Progenitor cell of endocrine pancreas (in vitro differentiated cells): Measurements from ENCODE around the gene ZBTB20. TPM values are rescaled to one million over a fixed set of nuclear protein-coding genes. Genes with fewer than 3 reads are reported as not detected.

Source experiments
- DNase-seq: peaks from one replicate; pipeline ENCODE4 v3.0.0; 2021; ENCODE audit warnings: low spot score; ENCODE audit not compliant: unreplicated experiment
- H3K27ac Mint-ChIP-seq: 2 replicates; pipeline ENCODE4 v1.8.0; 2021; ENCODE audit warnings: mild to moderate bottlenecking, moderate library complexity, mixed read lengths
- H3K27me3 Mint-ChIP-seq: 2 replicates; pipeline ENCODE4 v1.8.0; 2021; ENCODE audit warnings: mixed read lengths
- H3K36me3 Mint-ChIP-seq: 2 replicates; pipeline ENCODE4 v1.8.0; 2022; ENCODE audit warnings: mixed read lengths; ENCODE audit not compliant: insufficient read depth
- H3K4me1 Mint-ChIP-seq: 2 replicates; pipeline ENCODE4 v1.8.0; 2021; ENCODE audit warnings: low read depth, mixed read lengths
- H3K4me3 Mint-ChIP-seq: 2 replicates; pipeline ENCODE4 v1.8.0; 2021; ENCODE audit warnings: low read depth, mild to moderate bottlenecking, moderate library complexity, mixed read lengths
- H3K9me3 Mint-ChIP-seq: 2 replicates; pipeline ENCODE4 v1.8.0; 2021; ENCODE audit warnings: low read depth, mixed read lengths
- CTCF ChIP-seq: fragments of 200-600 bp; sonication (generic); IDR thresholded peaks from one replicate; pipeline ENCODE4 v1.5.0; 2021; ENCODE audit warnings: antibody characterized with exemption, mild to moderate bottlenecking; ENCODE audit not compliant: unreplicated experiment
- total RNA-seq: library from RNA; stranded (reverse); gene quantifications from 2 replicates; pipeline ENCODE4 v1.2.1, GENCODE V29; 2021

The ZBTB20 gene
- total RNA-seq, 1 donor from 2014 or later: 27.3 TPM

GRCh38 chr3:114567771-114568170 lies 579.3 kb downstream of the ZBTB20 start:
- no peaks in the 10 kb centered on the region for H3K36me3 Mint-ChIP-seq
- no peaks in the 10 kb centered on the region for H3K4me1 Mint-ChIP-seq
- no peak for DNase-seq
- H3K9me3 Mint-ChIP-seq: no peaks in the 10 kb centered on the region
- no peak overlapping the region for H3K27ac Mint-ChIP-seq
- no peak overlapping the region for H3K4me3 Mint-ChIP-seq
- H3K27me3 Mint-ChIP-seq: no peaks in the 10 kb centered on the region
- no peak for TF ChIP-seq CTCF

DNA sequence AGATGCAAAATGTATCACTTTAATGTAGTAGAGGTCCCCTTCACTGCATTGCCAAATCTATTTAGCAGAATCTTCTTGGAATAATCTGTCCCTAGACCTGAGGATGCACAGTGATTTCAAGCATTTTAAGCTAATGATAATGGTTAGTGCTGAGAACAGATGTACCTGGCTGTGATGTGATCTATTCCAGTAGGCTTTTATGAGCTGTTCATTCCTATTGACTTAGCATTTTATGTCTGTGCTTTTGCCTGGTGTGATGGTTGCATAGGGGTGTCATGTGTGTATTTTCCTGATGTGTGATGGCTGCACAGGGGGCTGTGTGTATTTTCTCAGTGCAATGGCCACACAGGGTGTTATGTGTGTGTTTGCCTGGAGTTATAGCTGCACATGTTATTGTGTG lies 580.3 kb downstream of the ZBTB20 start:
- Mint-ChIP-seq H3K27ac (no peak overlapping the region), H3K27me3 (no peaks in the 10 kb centered on the region), H3K36me3 (no peaks in the 10 kb centered on the region), H3K4me1 (no peaks in the 10 kb centered on the region), H3K9me3 (no peaks in the 10 kb centered on the region), H3K4me3 (no peak overlapping the region)
- TF ChIP-seq CTCF: no peak
- DNase-seq: no peak

- H3K27me3 Mint-ChIP-seq: no peaks in the 10 kb centered on the region
- TF ChIP-seq CTCF: no peak
- no peak for DNase-seq
- H3K4me3 Mint-ChIP-seq: no peak overlapping the region
- H3K36me3 Mint-ChIP-seq: no peaks in the 10 kb centered on the region
- no peak overlapping the region for H3K27ac Mint-ChIP-seq
- H3K4me1 Mint-ChIP-seq: no peaks in the 10 kb centered on the region
- no peaks in the 10 kb centered on the region for H3K9me3 Mint-ChIP-seq
Measured at GRCh38 chr3:114566162-114566755, 580.8 kb downstream of the ZBTB20 start.

DNA sequence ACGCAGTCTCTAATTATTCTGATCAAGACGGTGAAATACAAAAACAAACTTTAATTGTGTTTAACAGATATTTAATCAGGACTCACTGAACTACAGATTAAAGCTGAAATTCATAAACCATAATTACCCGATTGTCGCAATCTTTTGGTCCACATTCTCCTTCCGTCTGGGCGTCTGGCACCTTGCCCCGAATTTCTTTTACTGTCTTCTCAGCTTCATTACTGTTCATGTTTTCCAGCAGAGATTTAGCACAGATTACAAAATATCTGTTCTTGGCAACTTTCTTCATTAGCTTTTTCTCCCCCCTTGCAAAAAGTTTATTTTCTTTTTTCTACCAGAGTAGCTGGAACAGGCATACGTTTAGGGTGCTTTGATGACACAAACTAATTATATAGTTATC lies 581.9 kb downstream of the ZBTB20 start:
- Mint-ChIP-seq H3K4me1 (no peaks in the 10 kb centered on the region), H3K4me3 (no peak overlapping the region), H3K36me3 (no peaks in the 10 kb centered on the region), H3K27me3 (no peaks in the 10 kb centered on the region), H3K27ac (no peak overlapping the region), H3K9me3 (no peaks in the 10 kb centered on the region)
- no peak for DNase-seq
- TF ChIP-seq CTCF: no peak

DNA sequence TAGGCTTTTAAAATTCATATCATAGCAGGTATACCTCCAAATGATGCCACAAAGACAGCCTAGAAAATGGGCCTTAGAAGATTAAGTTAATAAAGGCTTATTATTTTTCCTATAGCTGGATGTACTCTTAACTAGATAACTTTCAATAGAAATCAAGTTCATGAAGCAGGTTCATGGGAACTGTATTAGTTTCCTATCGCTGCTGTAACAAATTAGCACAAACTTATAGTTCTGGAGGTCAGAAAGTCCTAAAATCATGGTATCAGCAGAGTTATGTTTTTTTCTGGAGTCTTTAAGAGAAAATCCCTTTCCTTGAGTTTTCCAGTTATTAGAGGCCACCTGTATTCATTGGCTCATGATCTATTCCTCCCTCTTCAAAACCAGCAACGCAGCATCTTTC lies 583.4 kb downstream of the ZBTB20 start:
- Mint-ChIP-seq H3K9me3 (no peaks in the 10 kb centered on the region), H3K36me3 (no peaks in the 10 kb centered on the region), H3K27me3 (no peaks in the 10 kb centered on the region), H3K4me1 (no peaks in the 10 kb centered on the region), H3K27ac (no peak overlapping the region), H3K4me3 (no peak overlapping the region)
- TF ChIP-seq CTCF: no peak
- no peak for DNase-seq
